ENCODE measurements around the gene GALNT10. TPM values are rescaled to one million over a fixed set of nuclear protein-coding genes. Genes with fewer than 3 reads are reported as not detected.
A peak's percentile ranks its signal among the peaks of the same experiment; 100 is the strongest.

Gene GALNT10
- total and polyA plus RNA-seq, 10 of the 15 experiments (the other 5 are each of a cell fraction or from before 2014, with no cell fraction given): 3.9 to 35.4 (median 15.5) TPM

DNA sequence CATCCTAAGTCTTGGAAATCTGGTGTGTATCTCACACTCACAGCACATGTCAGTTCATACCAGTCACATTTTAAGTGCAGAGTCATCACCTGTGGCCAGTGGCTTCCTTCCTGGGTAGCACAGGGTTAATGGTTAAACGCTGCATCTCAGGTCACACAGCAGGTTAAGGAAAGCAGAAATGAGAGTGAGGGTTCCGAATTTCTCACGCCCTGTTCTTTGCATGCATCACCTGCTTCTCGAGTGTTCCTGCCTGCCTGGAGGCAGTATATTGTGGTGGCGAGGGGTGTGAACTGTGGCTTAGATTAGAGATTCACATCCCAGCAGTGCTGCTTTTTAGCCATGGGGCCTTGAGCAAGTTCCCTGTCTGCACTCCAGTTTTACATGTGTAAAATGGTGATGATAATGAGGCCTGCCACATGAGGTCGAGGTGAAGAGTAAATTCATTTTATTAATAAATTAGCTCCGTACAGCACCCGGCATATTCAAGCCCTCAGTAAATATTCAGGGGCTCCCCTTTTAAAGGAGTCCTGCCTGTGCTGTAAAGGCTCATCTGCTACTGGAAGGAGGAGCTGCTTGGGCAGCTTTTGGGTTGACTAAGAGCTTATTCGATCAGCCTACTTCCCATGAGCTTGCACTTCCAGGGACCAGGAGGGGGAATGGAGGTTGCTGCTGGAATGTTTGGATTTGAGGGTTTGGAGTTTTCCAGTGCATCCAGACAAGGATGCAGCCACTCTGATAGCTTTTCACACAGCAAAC lies 194.1 kb downstream of the GALNT10 start (continued):
- no peak for TF ChIP-seq PBX3 (IDR thresholded peaks at IDR 0.05; ENCODE audit: insufficient replicate concordance, low read depth, low read length)
- TF ChIP-seq, protein P1, sequence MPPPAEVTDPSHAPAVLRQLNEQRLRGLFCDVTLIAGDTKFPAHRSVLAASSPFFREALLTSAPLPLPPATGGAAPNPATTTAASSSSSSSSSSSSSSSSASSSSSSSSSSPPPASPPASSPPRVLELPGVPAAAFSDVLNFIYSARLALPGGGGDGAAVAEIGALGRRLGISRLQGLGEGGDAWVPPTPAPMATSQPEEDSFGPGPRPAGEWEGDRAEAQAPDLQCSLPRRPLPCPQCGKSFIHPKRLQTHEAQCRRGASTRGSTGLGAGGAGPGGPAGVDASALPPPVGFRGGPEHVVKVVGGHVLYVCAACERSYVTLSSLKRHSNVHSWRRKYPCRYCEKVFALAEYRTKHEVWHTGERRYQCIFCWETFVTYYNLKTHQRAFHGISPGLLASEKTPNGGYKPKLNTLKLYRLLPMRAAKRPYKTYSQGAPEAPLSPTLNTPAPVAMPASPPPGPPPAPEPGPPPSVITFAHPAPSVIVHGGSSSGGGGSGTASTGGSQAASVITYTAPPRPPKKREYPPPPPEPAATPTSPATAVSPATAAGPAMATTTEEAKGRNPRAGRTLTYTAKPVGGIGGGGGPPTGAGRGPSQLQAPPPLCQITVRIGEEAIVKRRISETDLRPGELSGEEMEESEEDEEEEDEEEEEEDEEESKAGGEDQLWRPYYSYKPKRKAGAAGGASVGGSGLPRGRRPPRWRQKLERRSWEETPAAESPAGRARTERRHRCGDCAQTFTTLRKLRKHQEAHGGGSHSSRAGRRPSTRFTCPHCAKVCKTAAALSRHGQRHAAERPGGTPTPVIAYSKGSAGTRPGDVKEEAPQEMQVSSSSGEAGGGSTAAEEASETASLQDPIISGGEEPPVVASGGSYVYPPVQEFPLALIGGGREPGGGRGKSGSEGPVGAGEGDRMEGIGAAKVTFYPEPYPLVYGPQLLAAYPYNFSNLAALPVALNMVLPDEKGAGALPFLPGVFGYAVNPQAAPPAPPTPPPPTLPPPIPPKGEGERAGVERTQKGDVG (CRISPR knock-in tag; IDR thresholded peaks at IDR 0.05): no peak
- TF ChIP-seq IRF4 (IDR thresholded peaks at IDR 0.05; ENCODE audit: low read depth, low read length): peak; percentile 94
- TF ChIP-seq NR2C1 (IDR thresholded peaks at IDR 0.05): no peak
- TF ChIP-seq, protein P2, sequence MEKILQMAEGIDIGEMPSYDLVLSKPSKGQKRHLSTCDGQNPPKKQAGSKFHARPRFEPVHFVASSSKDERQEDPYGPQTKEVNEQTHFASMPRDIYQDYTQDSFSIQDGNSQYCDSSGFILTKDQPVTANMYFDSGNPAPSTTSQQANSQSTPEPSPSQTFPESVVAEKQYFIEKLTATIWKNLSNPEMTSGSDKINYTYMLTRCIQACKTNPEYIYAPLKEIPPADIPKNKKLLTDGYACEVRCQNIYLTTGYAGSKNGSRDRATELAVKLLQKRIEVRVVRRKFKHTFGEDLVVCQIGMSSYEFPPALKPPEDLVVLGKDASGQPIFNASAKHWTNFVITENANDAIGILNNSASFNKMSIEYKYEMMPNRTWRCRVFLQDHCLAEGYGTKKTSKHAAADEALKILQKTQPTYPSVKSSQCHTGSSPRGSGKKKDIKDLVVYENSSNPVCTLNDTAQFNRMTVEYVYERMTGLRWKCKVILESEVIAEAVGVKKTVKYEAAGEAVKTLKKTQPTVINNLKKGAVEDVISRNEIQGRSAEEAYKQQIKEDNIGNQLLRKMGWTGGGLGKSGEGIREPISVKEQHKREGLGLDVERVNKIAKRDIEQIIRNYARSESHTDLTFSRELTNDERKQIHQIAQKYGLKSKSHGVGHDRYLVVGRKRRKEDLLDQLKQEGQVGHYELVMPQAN (conservative IDR thresholded peaks at IDR 0.05): no peak
- peak; percentile 78 for TF ChIP-seq TBL1XR1 (IDR thresholded peaks at IDR 0.05; ENCODE audit: low read depth, low read length)
- TF ChIP-seq NRF1 (conservative IDR thresholded peaks at IDR 0.05; ENCODE audit: low read depth, low read length): no peak
- no peak for TF ChIP-seq SREBF2 (IDR thresholded peaks at IDR 0.05; ENCODE audit: low read length)
- TF ChIP-seq MYC (IDR thresholded peaks at IDR 0.05; ENCODE audit: insufficient read depth, insufficient read length, insufficient replicate concordance, low read length, severe bottlenecking): no peak
- TF ChIP-seq SREBF1 (IDR thresholded peaks at IDR 0.05; ENCODE audit: low read length): peak; percentile 65; the same call in 1 of the 2 replicates
- TF ChIP-seq ETV6 (conservative IDR thresholded peaks at IDR 0.05 in 1 of 2, IDR thresholded peaks at IDR 0.05 in 1 of 2; ENCODE audit: borderline replicate concordance in 1 of 2, low read depth in 1 of 2): peak in 1 of 2 experiments; percentile 60; a peak in 1 of 4 replicates
- no peak for TF ChIP-seq HDGF (IDR thresholded peaks at IDR 0.05)
- TF ChIP-seq KAT2A (conservative IDR thresholded peaks at IDR 0.05; ENCODE audit: control insufficient read depth, low read depth, low read length): no peak
- TF ChIP-seq RCOR1 (conservative IDR thresholded peaks at IDR 0.05; ENCODE audit: low read depth, low read length): peak; percentile 89; the same call in 1 of the 2 replicates
- TF ChIP-seq CBX3 (IDR thresholded peaks at IDR 0.05; ENCODE audit: borderline replicate concordance, low read depth): no peak
- no peak for TF ChIP-seq NR2C2 (IDR thresholded peaks at IDR 0.05; ENCODE audit: borderline replicate concordance, control insufficient read depth, insufficient read length, low read depth)
- TF ChIP-seq ZBED1 (IDR thresholded peaks at IDR 0.05; ENCODE audit: borderline replicate concordance): peak; percentile 90; the same call in 1 of the 2 replicates
- TF ChIP-seq, protein P3, sequence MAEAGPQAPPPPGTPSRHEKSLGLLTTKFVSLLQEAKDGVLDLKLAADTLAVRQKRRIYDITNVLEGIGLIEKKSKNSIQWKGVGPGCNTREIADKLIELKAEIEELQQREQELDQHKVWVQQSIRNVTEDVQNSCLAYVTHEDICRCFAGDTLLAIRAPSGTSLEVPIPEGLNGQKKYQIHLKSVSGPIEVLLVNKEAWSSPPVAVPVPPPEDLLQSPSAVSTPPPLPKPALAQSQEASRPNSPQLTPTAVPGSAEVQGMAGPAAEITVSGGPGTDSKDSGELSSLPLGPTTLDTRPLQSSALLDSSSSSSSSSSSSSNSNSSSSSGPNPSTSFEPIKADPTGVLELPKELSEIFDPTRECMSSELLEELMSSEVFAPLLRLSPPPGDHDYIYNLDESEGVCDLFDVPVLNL (IDR thresholded peaks at IDR 0.05; ENCODE audit: low read depth, low read length): no peak
- TF ChIP-seq TARDBP (IDR thresholded peaks at IDR 0.05; ENCODE audit: borderline replicate concordance): peak; percentile 50; the same call in 1 of the 2 replicates
- no peak for TF ChIP-seq SMAD5 (IDR thresholded peaks at IDR 0.05; ENCODE audit: low read depth)
- TF ChIP-seq CREM (IDR thresholded peaks at IDR 0.05; ENCODE audit: low read depth): peak; percentile 65; the same call in 1 of the 2 replicates
- peak; percentile 45; the same call in 1 of the 2 replicates for TF ChIP-seq MEF2A (IDR thresholded peaks at IDR 0.05; ENCODE audit: insufficient read depth, low read depth, low read length)
